Astrocyte (in vitro differentiated cells and primary cell): ENCODE measurements around the gene COL9A2.

Source experiments
- CTCF ChIP-seq: IDR thresholded peaks from 2 replicates; pipeline ENCODE4 v1.5.1; 2011; ENCODE audit warnings: low read depth, mild to moderate bottlenecking, inconsistent platforms, low read length, moderate library complexity; ENCODE audit not compliant: insufficient read depth
- EZH2 ChIP-seq: IDR thresholded peaks from 2 replicates; pipeline ENCODE4 v1.6.1; 2012; ENCODE audit warnings: mild to moderate bottlenecking, low read length, inconsistent platforms; ENCODE audit not compliant: insufficient read depth

DNA sequence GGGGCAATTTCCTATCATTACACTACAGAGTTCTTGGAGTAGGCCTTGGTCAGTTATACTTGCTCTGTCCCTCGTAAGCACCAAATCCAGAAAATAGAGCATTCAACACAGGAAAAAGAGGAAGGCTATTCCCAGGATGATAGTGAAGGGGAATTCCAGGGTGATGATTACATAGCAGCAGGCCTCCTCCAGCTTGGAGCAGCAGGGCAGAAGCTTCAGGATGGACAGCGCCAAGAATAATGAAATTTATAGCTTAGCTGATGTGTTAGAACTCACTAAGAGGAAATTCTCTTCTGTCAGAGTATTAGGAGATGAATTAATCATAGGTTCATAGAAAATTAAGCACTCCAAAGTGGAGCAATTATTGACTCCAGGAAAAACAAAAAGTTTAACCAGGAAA, 45.6 kb upstream of the COL9A2 start:
- TF ChIP-seq EZH2 (no peak), CTCF (no peak)
